ENCODE results near the gene APIP.

DNA sequence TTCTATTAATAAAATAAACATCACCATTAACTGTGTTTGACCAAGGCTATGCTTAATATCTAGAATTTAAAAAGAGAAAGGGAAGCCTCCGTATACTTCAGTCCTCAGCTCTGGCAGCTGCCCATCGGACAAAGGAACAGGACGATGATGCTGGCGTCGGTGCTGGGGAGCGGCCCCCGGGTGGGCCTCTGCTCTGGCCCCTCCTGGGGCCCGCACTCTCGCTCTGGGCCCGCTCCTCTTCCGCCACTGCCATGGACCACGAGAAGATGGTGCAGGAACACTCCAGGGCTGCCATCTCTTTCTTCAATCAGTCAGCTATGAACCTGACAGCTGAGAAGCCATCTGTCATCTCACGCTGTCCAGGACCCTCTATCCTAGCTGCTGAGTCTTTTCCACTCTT is 25.5 kb upstream of the APIP start:
- TF ChIP-seq, protein P1, sequence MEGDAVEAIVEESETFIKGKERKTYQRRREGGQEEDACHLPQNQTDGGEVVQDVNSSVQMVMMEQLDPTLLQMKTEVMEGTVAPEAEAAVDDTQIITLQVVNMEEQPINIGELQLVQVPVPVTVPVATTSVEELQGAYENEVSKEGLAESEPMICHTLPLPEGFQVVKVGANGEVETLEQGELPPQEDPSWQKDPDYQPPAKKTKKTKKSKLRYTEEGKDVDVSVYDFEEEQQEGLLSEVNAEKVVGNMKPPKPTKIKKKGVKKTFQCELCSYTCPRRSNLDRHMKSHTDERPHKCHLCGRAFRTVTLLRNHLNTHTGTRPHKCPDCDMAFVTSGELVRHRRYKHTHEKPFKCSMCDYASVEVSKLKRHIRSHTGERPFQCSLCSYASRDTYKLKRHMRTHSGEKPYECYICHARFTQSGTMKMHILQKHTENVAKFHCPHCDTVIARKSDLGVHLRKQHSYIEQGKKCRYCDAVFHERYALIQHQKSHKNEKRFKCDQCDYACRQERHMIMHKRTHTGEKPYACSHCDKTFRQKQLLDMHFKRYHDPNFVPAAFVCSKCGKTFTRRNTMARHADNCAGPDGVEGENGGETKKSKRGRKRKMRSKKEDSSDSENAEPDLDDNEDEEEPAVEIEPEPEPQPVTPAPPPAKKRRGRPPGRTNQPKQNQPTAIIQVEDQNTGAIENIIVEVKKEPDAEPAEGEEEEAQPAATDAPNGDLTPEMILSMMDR (IDR thresholded peaks at IDR 0.05 in 4 of 5, conservative IDR thresholded peaks at IDR 0.05 in 1 of 5), result no peak
- no peak for TF ChIP-seq POLR2A (IDR thresholded peaks at IDR 0.05)
